K562 (cell line): ENCODE results near the gene KANK4. TPM values are rescaled to one million over a fixed set of nuclear protein-coding genes. Genes with fewer than 3 reads are reported as not detected.

Source experiments
- ATAC-seq: fragments of 200-7000 bp; cut with Tn5 transposase; 3 replicates; pipeline ENCODE4 v1.9.1; 2020; ENCODE audit warnings: moderate library complexity
- BruUV-seq: library from RNA; stranded (reverse); fragments of 400-500 nt; replicated peaks from 2 replicates; lab custom pipeline; 2021; lab: Mats Ljungman, UMichigan
- CTCF ChIA-PET: fragments of 300-600 bp; formaldehyde crosslinking; extraction: SDS; loops from one replicate; lab custom pipeline; 2021; ENCODE audit warnings: low intra/inter-chr PET ratio; lab: Yijun Ruan, JAX
- POLR2A ChIA-PET: fragments of 300-600, 350-650 bp; sonication (Branson Sonifier 250); formaldehyde crosslinking; extraction: SDS; loops from one replicate; lab custom pipeline; 2021; ENCODE audit warnings: antibody characterized with exemption, inconsistent platforms; lab: Yijun Ruan, JAX
- DNase-seq, 4 experiments: peaks; one replicate each; pipeline versions ENCODE4 v3.0.0 to v3.0.0-alpha.2; 2011 to 2018; ENCODE audit warnings: low spot score in 3 of 4, mixed read lengths in 3 of 4; ENCODE audit errors: extremely low read depth in 1 of 4
- FAIRE-seq: peaks from 2 replicates; lab custom pipeline; 2011; peaks lifted over from hg19 to GRCh38; lab: Jason Lieb, UNC
- H2AFZ ChIP-seq: 2 replicates; pipeline ENCODE4 v1.6.0; 2011; ENCODE audit warnings: low read depth, low read length, control low read depth, inconsistent platforms
- H3K27ac ChIP-seq: fragments of 200-600 bp; 3 replicates; pipeline ENCODE4 v1.8.0; 2011; ENCODE audit warnings: low read depth, mild to moderate bottlenecking, control low read depth, inconsistent platforms, low read length, moderate library complexity, mixed read lengths; ENCODE audit errors: extremely low read depth
- H3K27me3 ChIP-seq, 2 experiments: fragments of 300-600 bp in 1 of 2; 2 replicates in 1 of 2; 3 replicates in 1 of 2; pipeline versions ENCODE4 v1.6.0 to v1.8.0; 2011; ENCODE audit warnings: inconsistent platforms in 2 of 2, low read length in 2 of 2, mild to moderate bottlenecking in 1 of 2, mixed read lengths in 1 of 2, moderate library complexity in 1 of 2; ENCODE audit not compliant: control insufficient read depth in 2 of 2, insufficient read depth in 2 of 2
- H3K36me3 ChIP-seq: fragments of 300-600 bp; 3 replicates; pipeline ENCODE4 v1.8.0; 2011; ENCODE audit warnings: mild to moderate bottlenecking, low read length, inconsistent platforms; ENCODE audit not compliant: control insufficient read depth, insufficient read depth
- H3K4me1 ChIP-seq, 2 experiments: fragments of 200-600 bp in 1 of 2; replicated peaks in 1 of 2; 2 replicates in 1 of 2; 3 replicates in 1 of 2; pipeline versions ENCODE4 v1.5.1 to v1.8.0; 2011; ENCODE audit warnings: inconsistent platforms in 2 of 2, low read length in 2 of 2, mild to moderate bottlenecking in 1 of 2, mixed read lengths in 1 of 2, moderate library complexity in 1 of 2; ENCODE audit not compliant: control insufficient read depth in 2 of 2, insufficient read depth in 2 of 2
- H3K4me2 ChIP-seq: 2 replicates; pipeline ENCODE4 v1.6.1; 2011; ENCODE audit warnings: low read length, control low read depth, inconsistent platforms, mixed read lengths; ENCODE audit not compliant: insufficient read depth
- H3K4me3 ChIP-seq: fragments of 200-600 bp; sonication (generic), shearing (Covaris generic); 2 replicates; pipeline ENCODE4 v1.5.1; 2016; ENCODE audit warnings: control low read depth, inconsistent platforms
- H3K79me2 ChIP-seq: fragments of 200-600 bp; 3 replicates; pipeline ENCODE4 v1.8.0; 2011; ENCODE audit warnings: low read length, inconsistent platforms; ENCODE audit not compliant: control insufficient read depth, insufficient read depth
- H3K9ac ChIP-seq, 2 experiments: 2 replicates each; pipeline versions ENCODE4 v1.6.0 to v1.6.1; 2011; ENCODE audit warnings: low read depth in 2 of 2, low read length in 2 of 2, control low read depth in 1 of 2, inconsistent platforms in 1 of 2, mild to moderate bottlenecking in 1 of 2, mixed read lengths in 1 of 2; ENCODE audit not compliant: insufficient read depth in 1 of 2
- H3K9me1 ChIP-seq: one replicate; pipeline ENCODE4 v1.6.0; 2011; ENCODE audit warnings: inconsistent platforms, mild to moderate bottlenecking, low read length, moderate library complexity; ENCODE audit not compliant: control insufficient read depth, insufficient read depth
- H3K9me3 ChIP-seq: replicated peaks from 2 replicates; pipeline ENCODE4 v1.5.1; 2011; ENCODE audit warnings: low read depth, low read length, inconsistent platforms; ENCODE audit not compliant: control insufficient read depth, insufficient read depth
- H4K20me1 ChIP-seq: replicated peaks from 2 replicates; pipeline ENCODE4 v1.6.1; 2011; ENCODE audit warnings: low read length, inconsistent platforms, mixed read lengths; ENCODE audit not compliant: control insufficient read depth, insufficient read depth
- CBX5 ChIP-seq: IDR thresholded peaks from 2 replicates; pipeline ENCODE4 v1.6.1; 2014; ENCODE audit warnings: low read depth, borderline replicate concordance
- ELF4 ChIP-seq: fragments of 450-650 bp; formaldehyde crosslinking; IDR thresholded peaks from 2 replicates; pipeline ENCODE4 v1.4.0; 2022; ENCODE audit warnings: missing genetic modification characterization
- FOSL1 ChIP-seq: fragments of 200-800 bp; sonication (Bioruptor generic); conservative IDR thresholded peaks from 2 replicates; pipeline ENCODE4 v1.6.1; 2016; ENCODE audit warnings: missing genetic modification characterization, missing compliant biosample characterization
- ILK ChIP-seq: fragments of 450-650 bp; IDR thresholded peaks from 2 replicates; pipeline ENCODE4 v1.6.1; 2016; ENCODE audit warnings: missing genetic modification characterization, low read depth, mild to moderate bottlenecking, missing compliant biosample characterization, moderate library complexity, borderline replicate concordance
- KAT8 ChIP-seq: fragments of 450-650 bp; IDR thresholded peaks from 2 replicates; pipeline ENCODE4 v1.6.1; 2016; ENCODE audit warnings: low read depth, mild to moderate bottlenecking
- POLR2A ChIP-seq: fragments of 450-650 bp; conservative IDR thresholded peaks from 2 replicates; pipeline ENCODE4 v1.6.1; 2016
- PURB ChIP-seq: sonication (generic); formaldehyde crosslinking; IDR thresholded peaks from 2 replicates; pipeline ENCODE4 v1.9.0; 2021; ENCODE audit warnings: low read depth, mild to moderate bottlenecking, missing genetic modification reagents
- SMARCB1 ChIP-seq: IDR thresholded peaks from 2 replicates; pipeline ENCODE4 v1.6.1; 2011; ENCODE audit warnings: improper control_type of control experiment, low read depth; ENCODE audit not compliant: insufficient read length
- TCF7 ChIP-seq: sonication (generic); IDR thresholded peaks from 2 replicates; pipeline ENCODE4 v1.6.1; 2016; ENCODE audit warnings: antibody characterized with exemption, borderline replicate concordance
- ZKSCAN8 ChIP-seq: fragments of 200-800 bp; sonication (Bioruptor generic); IDR thresholded peaks from 2 replicates; pipeline ENCODE4 v1.6.1; 2016; ENCODE audit warnings: missing genetic modification characterization, missing compliant biosample characterization
- ZSCAN32 ChIP-seq: fragments of 450-650 bp; formaldehyde crosslinking; IDR thresholded peaks from 2 replicates; pipeline ENCODE4 v1.4.0; 2020; ENCODE audit warnings: mild to moderate bottlenecking, moderate library complexity
- WGBS: fragments of 100-300 bp; shearing (Covaris generic); methylation state at CpG from one replicate; pipeline ENCODE4 v1.1.6; 2016; ENCODE audit warnings: low coverage, mixed read lengths; ENCODE audit not compliant: insufficient coverage; ENCODE audit errors: missing lambda C conversion rate; 5-methylcytosine and 5-hydroxymethylcytosine counted together
- in situ Hi-C: fragments of 300-500 bp; cut with MboI; formaldehyde crosslinking; loops from 4 replicates; pipeline ENCODE4 v1.15.0; 2018; ENCODE audit warnings: inconsistent platforms, mixed read lengths
- intact Hi-C: fragments of 100-400 bp; cut with micrococcal nuclease; formaldehyde crosslinking; loops from 2 replicates; pipeline ENCODE4 v1.14.2; 2022
- polyA plus RNA-seq, 8 experiments: library from polyadenylated mRNA; depleted of rRNA in 4 of 8; stranded (reverse) in 5 of 8; unstranded in 3 of 8; fragments of >200 nt; fragmentation: Nextera tagmentation in 2 of 8; fragmentation: Illumina TruSeq in 1 of 8; extraction: Ambion mirVana in 2 of 8; extraction: Trizol in 1 of 8; gene quantifications; 2 replicates each; pipeline versions ENCODE4 v1.2.1 to v1.2.3, GENCODE V29; 2011 to 2014; ENCODE audit warnings: inconsistent platforms in 1 of 8, missing spikeins in 1 of 8
- total RNA-seq, 7 experiments: library from RNA; depleted of rRNA in 6 of 7; stranded (reverse); fragments of >200 nt in 6 of 7; fragmentation: Illumina TruSeq in 2 of 7; extraction: Trizol in 2 of 7; gene quantifications; 2 replicates each; pipeline versions ENCODE4 v1.2.1 to v1.2.3, GENCODE V29; 2011 to 2021; ENCODE audit warnings: low replicate concordance in 1 of 7
- TF ChIP-seq, protein P1 (sequence below): fragments of 150-350 bp; IDR thresholded peaks from 2 replicates; pipeline ENCODE4 v1.6.1; 2014; ENCODE audit warnings: low read depth, mild to moderate bottlenecking, low read length, borderline replicate concordance
- TF ChIP-seq, protein P2 (sequence below): sonication (generic); formaldehyde crosslinking; IDR thresholded peaks from 2 replicates; pipeline ENCODE4 v1.9.0; 2022; ENCODE audit warnings: mild to moderate bottlenecking, missing genetic modification reagents
- TF ChIP-seq, protein P3 (sequence below), 2 experiments: fragments of 450-650 bp in 1 of 2; IDR thresholded peaks; 2 replicates each; pipeline ENCODE4 v1.6.1; 2011 to 2017; ENCODE audit warnings: low read depth in 2 of 2, antibody characterized with exemption in 1 of 2, borderline replicate concordance in 1 of 2, low read length in 1 of 2, mild to moderate bottlenecking in 1 of 2, mixed read lengths in 1 of 2; ENCODE audit not compliant: control insufficient read depth in 1 of 2

Gene KANK4
- total and polyA plus RNA-seq, 9 of the 15 experiments (the other 6 are each of a cell fraction or from before 2014, with no cell fraction given), result not detected

DNA sequence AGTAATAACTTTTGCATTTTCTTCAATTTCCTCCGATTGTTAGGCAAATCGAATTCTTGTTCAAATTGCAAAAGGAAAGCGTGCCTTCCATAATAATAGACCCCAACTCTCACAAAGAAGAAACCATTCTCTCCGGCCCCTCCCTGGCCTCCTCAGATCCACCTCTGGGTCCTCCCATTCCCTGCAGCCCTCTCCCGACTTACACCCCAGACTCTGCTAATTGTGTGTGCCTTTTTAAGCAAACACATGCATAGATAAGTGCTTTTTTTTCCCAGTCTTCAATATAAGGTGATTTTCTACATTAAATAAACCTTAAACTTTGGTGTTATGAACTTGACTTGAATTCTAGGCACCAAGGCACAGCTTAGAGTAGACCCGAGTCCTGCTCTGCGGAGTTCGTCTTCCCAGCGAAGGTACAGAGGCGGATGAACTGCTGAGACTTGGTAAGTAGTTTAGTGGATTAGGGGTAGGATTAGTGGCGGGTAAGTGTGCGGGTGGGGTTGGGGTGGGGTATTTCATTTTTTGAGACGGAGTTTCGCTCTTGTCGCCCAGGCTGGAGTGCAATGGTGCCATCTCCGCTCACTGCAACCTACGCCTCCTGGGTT lies 123.0 kb downstream of the KANK4 start:
- H2AFZ ChIP-seq, result no peak overlapping the region
- H3K4me1 ChIP-seq, result no peaks in the 10 kb centered on the region
- intact Hi-C loops (no loop called here), in situ Hi-C loops (no loop called here)
- FAIRE-seq, result no peak
- BruUV-seq, result no TSS peak
- H3K36me3 ChIP-seq, result no peaks in the 10 kb centered on the region
- POLR2A ChIA-PET, result interaction anchor here (0.9 kb wide), 1 partner anchor 9 kb away, joined by 4 read pairs; no protein-coding TSS in a partner anchor
- H4K20me1 ChIP-seq, result no peaks in the 10 kb centered on the region
- no peak overlapping the region for H3K27ac ChIP-seq
- CTCF ChIA-PET, result no interaction called here
- no peak overlapping the region for H3K4me3 ChIP-seq
- no peak for DNase-seq
- H3K79me2 ChIP-seq, result no peaks in the 10 kb centered on the region
- WGBS, result 7% methylated on average over 16 of the region's 17 CpGs
- no peaks in the 10 kb centered on the region for H3K9me1 ChIP-seq
- H3K4me2 ChIP-seq, result no peak overlapping the region
- H3K9me3 ChIP-seq, result no peaks in the 10 kb centered on the region
- no peak overlapping the region for H3K9ac ChIP-seq
- no peak for ATAC-seq
- peaks cover 16 to 40% of the 10 kb centered on the region in 2 experiments for H3K27me3 ChIP-seq
- TF ChIP-seq, protein P1, sequence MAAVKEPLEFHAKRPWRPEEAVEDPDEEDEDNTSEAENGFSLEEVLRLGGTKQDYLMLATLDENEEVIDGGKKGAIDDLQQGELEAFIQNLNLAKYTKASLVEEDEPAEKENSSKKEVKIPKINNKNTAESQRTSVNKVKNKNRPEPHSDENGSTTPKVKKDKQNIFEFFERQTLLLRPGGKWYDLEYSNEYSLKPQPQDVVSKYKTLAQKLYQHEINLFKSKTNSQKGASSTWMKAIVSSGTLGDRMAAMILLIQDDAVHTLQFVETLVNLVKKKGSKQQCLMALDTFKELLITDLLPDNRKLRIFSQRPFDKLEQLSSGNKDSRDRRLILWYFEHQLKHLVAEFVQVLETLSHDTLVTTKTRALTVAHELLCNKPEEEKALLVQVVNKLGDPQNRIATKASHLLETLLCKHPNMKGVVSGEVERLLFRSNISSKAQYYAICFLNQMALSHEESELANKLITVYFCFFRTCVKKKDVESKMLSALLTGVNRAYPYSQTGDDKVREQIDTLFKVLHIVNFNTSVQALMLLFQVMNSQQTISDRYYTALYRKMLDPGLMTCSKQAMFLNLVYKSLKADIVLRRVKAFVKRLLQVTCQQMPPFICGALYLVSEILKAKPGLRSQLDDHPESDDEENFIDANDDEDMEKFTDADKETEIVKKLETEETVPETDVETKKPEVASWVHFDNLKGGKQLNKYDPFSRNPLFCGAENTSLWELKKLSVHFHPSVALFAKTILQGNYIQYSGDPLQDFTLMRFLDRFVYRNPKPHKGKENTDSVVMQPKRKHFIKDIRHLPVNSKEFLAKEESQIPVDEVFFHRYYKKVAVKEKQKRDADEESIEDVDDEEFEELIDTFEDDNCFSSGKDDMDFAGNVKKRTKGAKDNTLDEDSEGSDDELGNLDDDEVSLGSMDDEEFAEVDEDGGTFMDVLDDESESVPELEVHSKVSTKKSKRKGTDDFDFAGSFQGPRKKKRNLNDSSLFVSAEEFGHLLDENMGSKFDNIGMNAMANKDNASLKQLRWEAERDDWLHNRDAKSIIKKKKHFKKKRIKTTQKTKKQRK, result no peak
- TF ChIP-seq POLR2A (no peak), PURB (CRISPR knock-in tag) (no peak), ELF4 (CRISPR knock-in tag) (no peak), ZKSCAN8 (CRISPR knock-in tag) (no peak), ILK (tag) (no peak), CBX5 (no peak), FOSL1 (tag) (no peak), KAT8 (no peak), TCF7 (no peak), SMARCB1 (no peak), ZSCAN32 (no peak)
- TF ChIP-seq, protein P2, sequence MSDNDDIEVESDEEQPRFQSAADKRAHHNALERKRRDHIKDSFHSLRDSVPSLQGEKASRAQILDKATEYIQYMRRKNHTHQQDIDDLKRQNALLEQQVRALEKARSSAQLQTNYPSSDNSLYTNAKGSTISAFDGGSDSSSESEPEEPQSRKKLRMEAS (CRISPR knock-in tag), result no peak
- TF ChIP-seq, protein P3, sequence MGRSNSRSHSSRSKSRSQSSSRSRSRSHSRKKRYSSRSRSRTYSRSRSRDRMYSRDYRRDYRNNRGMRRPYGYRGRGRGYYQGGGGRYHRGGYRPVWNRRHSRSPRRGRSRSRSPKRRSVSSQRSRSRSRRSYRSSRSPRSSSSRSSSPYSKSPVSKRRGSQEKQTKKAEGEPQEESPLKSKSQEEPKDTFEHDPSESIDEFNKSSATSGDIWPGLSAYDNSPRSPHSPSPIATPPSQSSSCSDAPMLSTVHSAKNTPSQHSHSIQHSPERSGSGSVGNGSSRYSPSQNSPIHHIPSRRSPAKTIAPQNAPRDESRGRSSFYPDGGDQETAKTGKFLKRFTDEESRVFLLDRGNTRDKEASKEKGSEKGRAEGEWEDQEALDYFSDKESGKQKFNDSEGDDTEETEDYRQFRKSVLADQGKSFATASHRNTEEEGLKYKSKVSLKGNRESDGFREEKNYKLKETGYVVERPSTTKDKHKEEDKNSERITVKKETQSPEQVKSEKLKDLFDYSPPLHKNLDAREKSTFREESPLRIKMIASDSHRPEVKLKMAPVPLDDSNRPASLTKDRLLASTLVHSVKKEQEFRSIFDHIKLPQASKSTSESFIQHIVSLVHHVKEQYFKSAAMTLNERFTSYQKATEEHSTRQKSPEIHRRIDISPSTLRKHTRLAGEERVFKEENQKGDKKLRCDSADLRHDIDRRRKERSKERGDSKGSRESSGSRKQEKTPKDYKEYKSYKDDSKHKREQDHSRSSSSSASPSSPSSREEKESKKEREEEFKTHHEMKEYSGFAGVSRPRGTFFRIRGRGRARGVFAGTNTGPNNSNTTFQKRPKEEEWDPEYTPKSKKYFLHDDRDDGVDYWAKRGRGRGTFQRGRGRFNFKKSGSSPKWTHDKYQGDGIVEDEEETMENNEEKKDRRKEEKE (IDR thresholded peaks at IDR 0.05; ENCODE audit: borderline replicate concordance in 1 of 2, control insufficient read depth in 1 of 2, low read depth in 2 of 2, low read length in 1 of 2), result no peak
